Measurements from ENCODE around the gene ZNRF1. TPM values are rescaled to one million over a fixed set of nuclear protein-coding genes. Genes with fewer than 3 reads are reported as not detected.

The ZNRF1 gene
- total RNA-seq, 2 experiments from 2014 or later: 5.6 to 8.3 TPM

GRCh38 chr16:75160386-75160785, 161.6 kb downstream of the ZNRF1 start:
- no peak for DNase-seq
- Mint-ChIP-seq H3K9me3 (peaks cover 9% of the 10 kb centered on the region), H3K4me3 (no peak overlapping the region), H3K27ac (no peak overlapping the region), H3K36me3 (peaks cover 71% of the 10 kb centered on the region), H3K27me3 (no peaks in the 10 kb centered on the region), H3K4me1 (no peaks in the 10 kb centered on the region)

Other genes starting within 250 kb of the ZNRF1 start
- gene FA2H, start 224.2 kb upstream of the ZNRF1 start, total RNA-seq: not detected
- 10 to 100 TPM; 58.3 to 58.4 TPM for gene WDR59, start 13.9 kb upstream of the ZNRF1 start, total RNA-seq
- not detected for gene LDHD, start 117.8 kb downstream of the ZNRF1 start, total RNA-seq
- gene ZFP1, start 149.5 kb downstream of the ZNRF1 start, total RNA-seq: 10 to 100 TPM; 18.7 to 19.0 TPM
- not detected for gene CTRB2, start 208.1 kb downstream of the ZNRF1 start, total RNA-seq
- gene CTRB1, start 220.0 kb downstream of the ZNRF1 start, total RNA-seq: not detected

All from activated naive CD8-positive, alpha-beta T cell treated with anti-CD3 and anti-CD28 coated beads for 36 hours (primary cell).